ENCODE measurements around the gene MME. TPM values are rescaled to one million over a fixed set of nuclear protein-coding genes. Genes with fewer than 3 reads are reported as not detected.

The MME gene
- total and polyA plus RNA-seq, 10 of the 15 experiments (the other 5 are each of a cell fraction or from before 2014, with no cell fraction given) = under 0.01 to 0.23 (median 0.09) TPM; not detected in 3

DNA sequence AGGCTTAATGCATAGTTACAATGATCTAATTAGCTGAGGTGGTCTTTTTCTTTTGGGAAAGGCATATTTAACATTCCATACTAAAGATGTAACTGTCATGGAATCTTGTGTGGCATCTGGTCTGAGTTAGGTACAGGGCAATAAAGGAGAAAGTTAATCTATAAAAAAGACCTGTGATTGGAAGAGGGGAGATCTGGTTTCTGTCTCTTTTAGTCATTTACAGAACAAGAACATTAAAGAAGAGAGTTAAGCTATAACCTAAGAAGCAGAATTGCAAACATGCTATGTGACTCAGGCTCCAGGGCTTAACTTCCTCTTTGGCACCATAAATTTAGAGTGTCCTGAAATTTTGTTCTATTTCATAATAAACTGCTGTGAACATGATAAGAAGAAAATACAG, 47.2 kb upstream of the MME start:
- ChIA-PET CTCF (no interaction called here), SMC1A (ENCODE audit: uncharacterized antibody, unreplicated experiment) (interaction anchor here (1.0 kb wide), 1 partner anchor 17 kb away, joined by 3 read pairs; no protein-coding TSS in a partner anchor), POLR2A (no interaction called here), RAD21 (ENCODE audit: unreplicated experiment) (no interaction called here)
- H3K79me2 ChIP-seq (ENCODE audit: control insufficient read depth, insufficient read depth, low read length) = no peaks in the 10 kb centered on the region
- H3K4me2 ChIP-seq (ENCODE audit: control insufficient read depth, insufficient read depth) = no peak overlapping the region
- no peak for DNase-seq (ENCODE audit: low read depth, low spot score)
- intact Hi-C loops (cut with micrococcal nuclease; ENCODE audit: unreplicated experiment) (no loop called here), in situ Hi-C loops (cut with MboI) (no loop called here)
- no peaks in the 10 kb centered on the region for H3K36me3 ChIP-seq (ENCODE audit: control insufficient read depth in 2 of 2, insufficient read depth in 2 of 2, low read length in 1 of 2)
- no peak overlapping the region for H3K27ac ChIP-seq (ENCODE audit: control insufficient read depth, insufficient read depth)
- no peak overlapping the region for H2AFZ ChIP-seq (ENCODE audit: control insufficient read depth, low read depth, low read length)
- H3K4me3 ChIP-seq = no peak overlapping the region
- FAIRE-seq = no peak
- no peaks in the 10 kb centered on the region for H3K9me3 ChIP-seq (replicated peaks; ENCODE audit: control insufficient read depth, insufficient read depth, low read length)
- H3K27me3 ChIP-seq (replicated peaks in 1 of 2; ENCODE audit: control insufficient read depth in 2 of 2, insufficient read depth in 2 of 2, low read length in 1 of 2) = no peaks in the 10 kb centered on the region; a peak in 1 of 4 replicates
- TF ChIP-seq CREM (IDR thresholded peaks at IDR 0.05; ENCODE audit: low read depth) (no peak), MTA3 (IDR thresholded peaks at IDR 0.05; ENCODE audit: borderline replicate concordance, low read length) (no peak), YBX1 (IDR thresholded peaks at IDR 0.05) (no peak), ZBED1 (IDR thresholded peaks at IDR 0.05; ENCODE audit: borderline replicate concordance) (no peak), SIN3A (IDR thresholded peaks at IDR 0.05; ENCODE audit: low read depth, low read length) (no peak)
- TF ChIP-seq, protein P1, sequence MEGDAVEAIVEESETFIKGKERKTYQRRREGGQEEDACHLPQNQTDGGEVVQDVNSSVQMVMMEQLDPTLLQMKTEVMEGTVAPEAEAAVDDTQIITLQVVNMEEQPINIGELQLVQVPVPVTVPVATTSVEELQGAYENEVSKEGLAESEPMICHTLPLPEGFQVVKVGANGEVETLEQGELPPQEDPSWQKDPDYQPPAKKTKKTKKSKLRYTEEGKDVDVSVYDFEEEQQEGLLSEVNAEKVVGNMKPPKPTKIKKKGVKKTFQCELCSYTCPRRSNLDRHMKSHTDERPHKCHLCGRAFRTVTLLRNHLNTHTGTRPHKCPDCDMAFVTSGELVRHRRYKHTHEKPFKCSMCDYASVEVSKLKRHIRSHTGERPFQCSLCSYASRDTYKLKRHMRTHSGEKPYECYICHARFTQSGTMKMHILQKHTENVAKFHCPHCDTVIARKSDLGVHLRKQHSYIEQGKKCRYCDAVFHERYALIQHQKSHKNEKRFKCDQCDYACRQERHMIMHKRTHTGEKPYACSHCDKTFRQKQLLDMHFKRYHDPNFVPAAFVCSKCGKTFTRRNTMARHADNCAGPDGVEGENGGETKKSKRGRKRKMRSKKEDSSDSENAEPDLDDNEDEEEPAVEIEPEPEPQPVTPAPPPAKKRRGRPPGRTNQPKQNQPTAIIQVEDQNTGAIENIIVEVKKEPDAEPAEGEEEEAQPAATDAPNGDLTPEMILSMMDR (IDR thresholded peaks at IDR 0.05 in 2 of 3, conservative IDR thresholded peaks at IDR 0.05 in 1 of 3; ENCODE audit: control insufficient read depth in 2 of 3, extremely low read depth in 1 of 3, insufficient read depth in 1 of 3, low read depth in 3 of 3, low read length in 3 of 3) = no peak
- no TSS peak for BruUV-seq (replicated peaks)
- no peak overlapping the region for H3K9ac ChIP-seq (ENCODE audit: control insufficient read depth, insufficient read depth, low read length)
- no peak for ATAC-seq
- H3K4me1 ChIP-seq (ENCODE audit: control insufficient read depth, insufficient read depth, low read length) = no peaks in the 10 kb centered on the region
- no peaks in the 10 kb centered on the region for H4K20me1 ChIP-seq (ENCODE audit: control insufficient read depth, insufficient read depth)

DNA sequence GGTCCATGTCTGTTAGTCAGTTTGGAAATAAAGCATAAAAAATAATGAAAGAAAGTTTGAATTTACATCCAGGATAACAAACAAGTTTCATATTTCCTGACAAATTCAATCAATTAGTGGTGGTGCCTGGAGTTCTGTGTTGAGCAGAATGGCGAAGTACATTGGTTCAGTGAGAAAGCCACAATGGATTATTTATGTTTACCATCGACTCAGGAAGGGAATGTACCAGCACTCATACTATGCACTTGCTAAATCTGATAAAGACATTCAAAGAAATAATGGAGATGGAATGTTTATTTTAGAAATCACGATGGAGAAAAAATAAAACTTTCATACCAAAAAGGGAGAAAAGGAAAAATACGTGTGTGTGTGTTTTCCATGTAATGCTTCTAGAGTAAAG, 45.3 kb upstream of the MME start:
- ATAC-seq (no peak), DNase-seq (ENCODE audit: low read depth, low spot score) (no peak), FAIRE-seq (no peak)
- H3K9ac ChIP-seq (ENCODE audit: control insufficient read depth, insufficient read depth, low read length) = no peak overlapping the region
- CTCF ChIA-PET = no interaction called here
- no peak overlapping the region for H3K27ac ChIP-seq (ENCODE audit: control insufficient read depth, insufficient read depth)
- POLR2A ChIA-PET = no interaction called here
- H3K9me3 ChIP-seq (replicated peaks; ENCODE audit: control insufficient read depth, insufficient read depth, low read length) = no peaks in the 10 kb centered on the region
- no peak overlapping the region for H3K4me2 ChIP-seq (ENCODE audit: control insufficient read depth, insufficient read depth)
- no TSS peak for BruUV-seq (replicated peaks)
- no peaks in the 10 kb centered on the region; a peak in 1 of 4 replicates for H3K27me3 ChIP-seq (replicated peaks in 1 of 2; ENCODE audit: control insufficient read depth in 2 of 2, insufficient read depth in 2 of 2, low read length in 1 of 2)
- intact Hi-C loops (cut with micrococcal nuclease; ENCODE audit: unreplicated experiment) (no loop called here), in situ Hi-C loops (cut with MboI) (no loop called here)
- SMC1A ChIA-PET (ENCODE audit: uncharacterized antibody, unreplicated experiment) = no interaction called here
- H3K79me2 ChIP-seq (ENCODE audit: control insufficient read depth, insufficient read depth, low read length) = no peaks in the 10 kb centered on the region
- no peak overlapping the region for H2AFZ ChIP-seq (ENCODE audit: control insufficient read depth, low read depth, low read length)
- H3K36me3 ChIP-seq (ENCODE audit: control insufficient read depth in 2 of 2, insufficient read depth in 2 of 2, low read length in 1 of 2) = no peaks in the 10 kb centered on the region
- 2% methylated on average over 4 of the region's 4 CpGs for WGBS (ENCODE audit: insufficient coverage, insufficient replicate concordance, low lambda C conversion rate, missing lambda C conversion rate)
- H3K4me3 ChIP-seq = no peak overlapping the region
- no peaks in the 10 kb centered on the region for H4K20me1 ChIP-seq (ENCODE audit: control insufficient read depth, insufficient read depth)
- no peaks in the 10 kb centered on the region for H3K4me1 ChIP-seq (ENCODE audit: control insufficient read depth, insufficient read depth, low read length)
- RAD21 ChIA-PET (ENCODE audit: unreplicated experiment) = no interaction called here
- TF ChIP-seq CREM (IDR thresholded peaks at IDR 0.05; ENCODE audit: low read depth) (no peak), STAT3 (IDR thresholded peaks at IDR 0.05; ENCODE audit: low read depth, low read length) (no peak), USF1 (IDR thresholded peaks at IDR 0.05; ENCODE audit: borderline replicate concordance, extremely low read length, insufficient read depth, low read depth, low read length) (no peak), ZNF274 (IDR thresholded peaks at IDR 0.05; ENCODE audit: insufficient read depth, insufficient read length) (no peak), GATAD2B (conservative IDR thresholded peaks at IDR 0.05; ENCODE audit: low read depth) (no peak), CBX3 (IDR thresholded peaks at IDR 0.05; ENCODE audit: borderline replicate concordance, low read depth) (no peak), JUNB (IDR thresholded peaks at IDR 0.05) (no peak), POLR2AphosphoS2 (IDR thresholded peaks at IDR 0.05; ENCODE audit: low read depth, low read length) (no peak), ZNF622 (IDR thresholded peaks at IDR 0.05) (no peak), POLR2AphosphoS5 (IDR thresholded peaks at IDR 0.05; ENCODE audit: low read length) (no peak), FOXM1 (IDR thresholded peaks at IDR 0.05; ENCODE audit: low read depth, low read length) (no peak), WRNIP1 (IDR thresholded peaks at IDR 0.05; ENCODE audit: borderline replicate concordance, low read depth, low read length) (no peak), NFXL1 (IDR thresholded peaks at IDR 0.05; ENCODE audit: borderline replicate concordance) (no peak), LARP7 (IDR thresholded peaks at IDR 0.05) (no peak), POLR2A (IDR thresholded peaks at IDR 0.05; ENCODE audit: low read depth, low read length) (no peak), FOXK2 (IDR thresholded peaks at IDR 0.05) (no peak)

Measured in GM12878 (cell line).